ENCODE measurements around the gene CCDC159.
A peak's percentile ranks its signal among the peaks of the same experiment; 100 is the strongest.
"Not testable (repeated sequence)": the region's sequence is repeated elsewhere in the genome, so short reads cannot be mapped to it uniquely, and the experiment has no call there.

CCDC159 gene

GRCh38 chr19:11346104-11346940 lies at the start of gene CCDC159, which contains the start of gene TMEM205:
Gene CCDC159 (plus strand): TSS chr19:11346519. CDS start chr19:11346607, 88 bp downstream.
Gene TMEM205 (minus strand): TSS chr19:11346268. CDS start chr19:11345619, 649 bp downstream.
- DNase-seq = peak; percentile 98

- DNase-seq = no peak
Measured at GRCh38 chr19:11299946-11300810, 46.1 kb upstream of the CCDC159 start.

- DNase-seq = no peak
Measured at GRCh38 chr19:11300811-11301120, 45.6 kb upstream of the CCDC159 start.

- no peak for DNase-seq
Measured at GRCh38 chr19:11304936-11305335, 41.4 kb upstream of the CCDC159 start.

GRCh38 chr19:11306337-11306736 lies 40.0 kb upstream of the CCDC159 start:
- DNase-seq = no peak

- DNase-seq = not testable (repeated sequence)
Measured at GRCh38 chr19:11320278-11320995, 25.9 kb upstream of the CCDC159 start.

GRCh38 chr19:11321191-11322126 lies 24.9 kb upstream of the CCDC159 start:
- DNase-seq = no peak

- no peak for DNase-seq
Measured at GRCh38 chr19:11322269-11323024, 23.9 kb upstream of the CCDC159 start.

- peak; percentile 22 for DNase-seq
Measured at GRCh38 chr19:11323601-11324078, 22.7 kb upstream of the CCDC159 start.

GRCh38 chr19:11324079-11324661 lies 22.1 kb upstream of the CCDC159 start:
- peak; percentile 89 for DNase-seq

GRCh38 chr19:11324748-11325389 lies 21.4 kb upstream of the CCDC159 start:
- DNase-seq = no peak

GRCh38 chr19:11325544-11325943 lies 20.8 kb upstream of the CCDC159 start:
- no peak for DNase-seq

- DNase-seq = no peak
Measured at GRCh38 chr19:11330127-11330526, 16.2 kb upstream of the CCDC159 start.

- no peak for DNase-seq
Measured at GRCh38 chr19:11331502-11331901, 14.8 kb upstream of the CCDC159 start.

- no peak for DNase-seq
Measured at GRCh38 chr19:11332822-11333221, 13.5 kb upstream of the CCDC159 start.

- DNase-seq = not testable (repeated sequence)
Measured at GRCh38 chr19:11333838-11334237, 12.5 kb upstream of the CCDC159 start.

GRCh38 chr19:11335449-11336146 lies 10.7 kb upstream of the CCDC159 start:
- DNase-seq = no peak

- no peak for DNase-seq
Measured at GRCh38 chr19:11337080-11337479, 9.2 kb upstream of the CCDC159 start.

- DNase-seq = no peak
Measured at GRCh38 chr19:11338121-11338520, 8.2 kb upstream of the CCDC159 start.
